ENCODE results near the gene NME9.

Gene NME9

GRCh38 chr3:138263104-138263503, 66.5 kb downstream of the NME9 start:
- H3K36me3 ChIP-seq (ENCODE audit: control insufficient read depth, low read depth, low read length): peaks cover 4% of the 10 kb centered on the region
- H3K27me3 ChIP-seq (ENCODE audit: control insufficient read depth, insufficient read depth, low read length): no peaks in the 10 kb centered on the region
- H3K9me3 ChIP-seq (ENCODE audit: control insufficient read depth, low read depth, low read length): no peaks in the 10 kb centered on the region
- H3K4me3 ChIP-seq (ENCODE audit: low read length): no peak overlapping the region
- no peak overlapping the region for H3K9ac ChIP-seq (ENCODE audit: low read length)
- H3K27ac ChIP-seq (ENCODE audit: low read length): no peak overlapping the region
- no peaks in the 10 kb centered on the region for H3K4me1 ChIP-seq (ENCODE audit: control insufficient read depth, low read depth, low read length)

DNA sequence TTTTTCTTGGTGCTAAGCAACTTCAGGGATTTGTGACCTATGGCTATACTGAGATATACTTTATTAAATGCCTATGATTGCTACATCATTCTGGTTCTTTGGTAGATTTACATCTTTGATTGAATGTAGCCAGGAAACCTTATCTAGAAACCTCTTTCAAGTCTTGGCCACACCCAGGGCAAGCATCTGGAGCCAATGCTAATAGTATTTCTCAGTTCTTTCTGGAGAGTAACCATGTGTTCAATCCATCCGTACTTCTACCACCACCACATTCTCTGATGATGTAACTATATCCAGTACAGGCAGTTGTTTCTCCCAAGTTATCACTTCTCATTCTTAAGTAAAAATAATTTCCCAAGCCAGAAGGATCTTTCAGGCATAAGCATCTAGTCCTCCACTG, 69.0 kb downstream of the NME9 start:
- Histone ChIP-seq H3K36me3 (ENCODE audit: control insufficient read depth, low read depth, low read length) (no peaks in the 10 kb centered on the region), H3K27me3 (ENCODE audit: control insufficient read depth, insufficient read depth, low read length) (no peaks in the 10 kb centered on the region), H3K4me3 (ENCODE audit: low read length) (no peak overlapping the region), H3K9ac (ENCODE audit: low read length) (no peak overlapping the region), H3K9me3 (ENCODE audit: control insufficient read depth, low read depth, low read length) (no peaks in the 10 kb centered on the region), H3K27ac (ENCODE audit: low read length) (no peak overlapping the region), H3K4me1 (ENCODE audit: control insufficient read depth, low read depth, low read length) (no peaks in the 10 kb centered on the region)

DNA sequence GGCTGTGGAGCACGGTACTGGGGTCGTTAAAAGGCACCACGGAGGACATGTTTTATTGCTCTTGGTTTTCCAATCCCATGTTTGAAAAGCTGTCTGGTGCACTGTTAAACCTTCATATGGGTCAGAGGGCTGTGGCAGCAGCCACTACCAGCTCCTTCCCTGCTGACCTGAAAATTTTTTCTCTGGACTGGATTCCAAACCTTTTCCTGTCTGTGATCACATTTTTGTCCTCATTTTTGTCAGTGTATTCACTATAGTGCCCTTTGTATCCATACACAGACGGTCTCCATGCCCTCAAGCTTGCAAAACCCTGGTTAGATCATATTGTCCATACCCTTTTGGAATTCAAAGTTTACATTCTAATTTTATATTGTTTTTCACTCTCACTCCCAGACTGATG, 70.5 kb downstream of the NME9 start:
- H3K27me3 ChIP-seq (ENCODE audit: control insufficient read depth, insufficient read depth, low read length): no peaks in the 10 kb centered on the region
- no peaks in the 10 kb centered on the region for H3K36me3 ChIP-seq (ENCODE audit: control insufficient read depth, low read depth, low read length)
- H3K9me3 ChIP-seq (ENCODE audit: control insufficient read depth, low read depth, low read length): no peaks in the 10 kb centered on the region
- no peak overlapping the region for H3K4me3 ChIP-seq (ENCODE audit: low read length)
- no peak overlapping the region for H3K27ac ChIP-seq (ENCODE audit: low read length)
- no peaks in the 10 kb centered on the region for H3K4me1 ChIP-seq (ENCODE audit: control insufficient read depth, low read depth, low read length)
- no peak overlapping the region for H3K9ac ChIP-seq (ENCODE audit: low read length)

GRCh38 chr3:138257986-138258385, 71.7 kb downstream of the NME9 start:
- H3K9me3 ChIP-seq (ENCODE audit: control insufficient read depth, low read depth, low read length): no peaks in the 10 kb centered on the region
- no peak overlapping the region for H3K4me3 ChIP-seq (ENCODE audit: low read length)
- H3K36me3 ChIP-seq (ENCODE audit: control insufficient read depth, low read depth, low read length): no peaks in the 10 kb centered on the region
- no peak overlapping the region for H3K9ac ChIP-seq (ENCODE audit: low read length)
- H3K27me3 ChIP-seq (ENCODE audit: control insufficient read depth, insufficient read depth, low read length): no peaks in the 10 kb centered on the region
- no peaks in the 10 kb centered on the region for H3K4me1 ChIP-seq (ENCODE audit: control insufficient read depth, low read depth, low read length)
- no peak overlapping the region for H3K27ac ChIP-seq (ENCODE audit: low read length)

GRCh38 chr3:138256022-138256421, 73.6 kb downstream of the NME9 start:
- H3K27me3 ChIP-seq (ENCODE audit: control insufficient read depth, insufficient read depth, low read length): no peaks in the 10 kb centered on the region
- H3K9ac ChIP-seq (ENCODE audit: low read length): no peak overlapping the region
- no peak overlapping the region for H3K27ac ChIP-seq (ENCODE audit: low read length)
- no peaks in the 10 kb centered on the region for H3K9me3 ChIP-seq (ENCODE audit: control insufficient read depth, low read depth, low read length)
- H3K36me3 ChIP-seq (ENCODE audit: control insufficient read depth, low read depth, low read length): no peaks in the 10 kb centered on the region
- H3K4me3 ChIP-seq (ENCODE audit: low read length): no peak overlapping the region
- H3K4me1 ChIP-seq (ENCODE audit: control insufficient read depth, low read depth, low read length): no peaks in the 10 kb centered on the region

GRCh38 chr3:138254216-138254615, 75.4 kb downstream of the NME9 start:
- H3K4me1 ChIP-seq (ENCODE audit: control insufficient read depth, low read depth, low read length): no peaks in the 10 kb centered on the region
- no peaks in the 10 kb centered on the region for H3K9me3 ChIP-seq (ENCODE audit: control insufficient read depth, low read depth, low read length)
- H3K36me3 ChIP-seq (ENCODE audit: control insufficient read depth, low read depth, low read length): no peaks in the 10 kb centered on the region
- H3K4me3 ChIP-seq (ENCODE audit: low read length): no peak overlapping the region
- H3K27me3 ChIP-seq (ENCODE audit: control insufficient read depth, insufficient read depth, low read length): no peaks in the 10 kb centered on the region
- H3K9ac ChIP-seq (ENCODE audit: low read length): no peak overlapping the region
- no peak overlapping the region for H3K27ac ChIP-seq (ENCODE audit: low read length)

- Histone ChIP-seq H3K9me3 (ENCODE audit: control insufficient read depth, low read depth, low read length) (no peaks in the 10 kb centered on the region), H3K36me3 (ENCODE audit: control insufficient read depth, low read depth, low read length) (no peaks in the 10 kb centered on the region), H3K4me3 (ENCODE audit: low read length) (no peak overlapping the region), H3K27ac (ENCODE audit: low read length) (no peak overlapping the region), H3K27me3 (ENCODE audit: control insufficient read depth, insufficient read depth, low read length) (no peaks in the 10 kb centered on the region), H3K4me1 (ENCODE audit: control insufficient read depth, low read depth, low read length) (no peaks in the 10 kb centered on the region), H3K9ac (ENCODE audit: low read length) (no peak overlapping the region)
Measured at GRCh38 chr3:138253609-138254008, 76.0 kb downstream of the NME9 start.
